Effector CD4-positive, alpha-beta T cell (primary cell): Measurements from ENCODE around the gene SYNPO2.
"Not testable (repeated sequence)": the region's sequence is repeated elsewhere in the genome, so short reads cannot be mapped to it uniquely, and the experiment has no call there.

Source experiments
- DNase-seq: peaks from one replicate; pipeline ENCODE4 v3.0.0-alpha.2; 2020
- total RNA-seq: gene quantifications from one replicate; lab custom pipeline; 2026; lab: John Stamatoyannopoulos, UW

The SYNPO2 gene
- total RNA-seq: 2.4 reads per million, percentile 7 among the genes with 10 or more reads in this experiment

- DNase-seq: no peak
These were observed at the start of gene SYNPO2 for GRCh38 chr4:118888666-118889311. TSS of gene SYNPO2 (plus strand) at chr4:118888854. CDS start at chr4:118889037, 183 bp downstream.

- no peak for DNase-seq
These were observed 49.3 kb upstream of the SYNPO2 start for GRCh38 chr4:118839221-118839927.

DNA sequence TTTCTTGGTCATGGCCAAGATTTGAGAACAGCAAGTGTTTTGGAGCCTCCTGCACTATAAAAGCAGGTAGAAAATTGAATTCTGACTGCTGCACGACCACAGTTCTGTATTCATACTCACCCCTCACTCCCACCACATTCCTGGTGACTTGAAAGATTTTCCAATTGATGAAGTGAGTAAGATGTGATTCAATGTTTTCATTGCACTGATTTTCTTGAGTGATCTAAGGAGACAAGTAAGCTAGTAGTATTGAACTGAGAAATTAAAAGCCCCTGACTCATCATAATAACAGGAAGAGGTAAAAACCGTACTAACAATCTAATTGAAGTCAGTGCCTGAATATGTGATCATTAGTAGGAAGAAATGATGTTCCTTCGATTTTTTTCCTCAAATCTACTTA is 46.6 kb upstream of the SYNPO2 start:
- no peak for DNase-seq

DNA sequence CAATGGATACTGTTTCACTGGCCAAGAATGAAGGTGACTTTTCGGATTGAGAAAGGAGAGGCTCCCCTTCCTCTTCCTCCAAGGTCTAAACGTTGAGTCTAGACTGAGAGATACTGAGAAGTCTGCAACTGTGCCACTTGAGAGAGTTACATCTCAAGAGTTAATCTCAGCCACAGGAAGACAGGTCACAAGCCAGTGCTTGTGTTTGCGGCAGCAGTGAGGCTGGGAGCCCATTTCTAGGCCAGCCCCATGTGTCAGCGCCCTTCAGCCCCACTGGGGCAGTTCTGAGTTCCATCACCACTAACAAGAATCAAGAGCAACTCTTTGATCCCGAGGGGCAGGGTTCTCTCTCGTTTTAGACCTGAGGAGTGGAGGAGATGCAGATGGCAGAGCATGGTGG is 45.4 kb upstream of the SYNPO2 start:
- DNase-seq: no peak

DNA sequence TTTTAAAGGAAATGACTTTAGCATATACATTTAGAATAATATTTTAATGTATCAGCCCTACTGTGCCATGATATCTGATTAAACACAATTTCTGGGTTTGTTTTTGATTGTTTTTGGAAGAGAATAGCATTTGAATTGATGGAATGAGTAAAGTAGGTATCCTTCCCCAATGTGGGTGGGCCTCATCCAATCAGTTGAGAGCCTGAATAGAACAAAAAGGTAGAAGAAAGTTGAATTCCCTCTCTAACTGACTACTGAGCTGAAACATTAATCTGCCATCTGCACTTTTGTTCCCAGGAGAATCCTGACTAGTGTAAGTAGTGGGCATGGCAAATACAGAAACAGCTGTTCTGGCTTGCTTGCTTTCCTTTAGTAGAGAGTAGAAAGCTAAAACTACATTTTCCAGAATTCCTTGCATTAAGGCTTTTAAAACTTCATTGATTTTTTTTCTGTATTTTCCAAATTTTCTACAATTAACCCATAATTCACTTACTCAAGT is 43.1 kb upstream of the SYNPO2 start:
- DNase-seq: no peak

GRCh38 chr4:118846979-118847378 is 41.7 kb upstream of the SYNPO2 start:
- DNase-seq: no peak

- DNase-seq: no peak
These were observed 40.4 kb upstream of the SYNPO2 start for GRCh38 chr4:118848242-118848641.

DNA sequence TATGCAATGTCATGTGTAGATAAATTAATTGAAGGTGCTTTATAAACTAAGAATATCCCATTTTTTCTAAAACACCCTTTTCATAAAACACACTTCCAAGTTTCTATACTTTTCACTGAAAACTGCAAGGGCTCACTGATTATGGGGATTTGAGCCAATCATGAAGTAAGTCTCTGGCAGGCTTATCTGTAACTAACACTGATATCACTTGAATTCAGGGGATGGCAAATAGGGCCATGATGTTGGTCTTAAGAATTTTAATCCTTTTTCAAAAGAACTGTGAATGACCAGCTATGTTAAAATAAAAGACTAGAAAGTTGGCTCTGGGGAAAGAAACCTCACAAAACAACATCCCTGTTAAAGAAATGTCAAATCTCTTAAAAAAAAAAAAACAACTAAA is 39.8 kb upstream of the SYNPO2 start:
- DNase-seq: no peak

DNA sequence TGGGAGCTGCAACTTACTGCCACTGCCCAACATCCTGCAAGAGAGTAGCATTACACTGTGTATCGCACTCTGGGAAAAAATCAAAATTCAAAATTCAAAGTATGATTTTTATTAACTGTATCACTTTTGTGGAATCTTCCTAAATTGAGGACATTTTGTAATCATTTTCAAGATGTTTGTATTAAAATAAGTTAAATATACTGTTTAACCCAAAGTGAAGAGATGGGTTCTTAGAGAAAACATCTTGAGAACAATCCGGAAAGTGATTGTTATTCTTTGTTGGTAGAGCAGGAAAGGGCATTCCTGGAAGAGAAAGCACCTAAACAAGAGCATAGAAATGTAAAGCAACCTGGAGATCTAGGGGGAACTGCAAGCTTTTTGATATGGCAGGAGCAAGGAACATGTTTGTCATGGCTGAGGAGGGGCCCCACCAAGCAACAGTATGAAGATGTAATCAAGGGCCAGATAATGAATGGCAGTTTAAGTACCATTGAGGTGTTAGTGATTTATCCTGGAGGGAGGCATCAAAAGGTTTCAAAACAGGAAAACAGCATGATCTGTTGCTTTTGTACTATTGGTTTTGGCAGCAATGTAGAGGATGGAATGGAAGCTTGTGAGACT is 38.7 kb upstream of the SYNPO2 start:
- DNase-seq: no peak

GRCh38 chr4:118850488-118851173 is 38.0 kb upstream of the SYNPO2 start:
- DNase-seq: peak; percentile 11

GRCh38 chr4:118857760-118858159 is 30.9 kb upstream of the SYNPO2 start:
- no peak for DNase-seq

- DNase-seq: no peak
These were observed 29.9 kb upstream of the SYNPO2 start for GRCh38 chr4:118858779-118859178.

DNA sequence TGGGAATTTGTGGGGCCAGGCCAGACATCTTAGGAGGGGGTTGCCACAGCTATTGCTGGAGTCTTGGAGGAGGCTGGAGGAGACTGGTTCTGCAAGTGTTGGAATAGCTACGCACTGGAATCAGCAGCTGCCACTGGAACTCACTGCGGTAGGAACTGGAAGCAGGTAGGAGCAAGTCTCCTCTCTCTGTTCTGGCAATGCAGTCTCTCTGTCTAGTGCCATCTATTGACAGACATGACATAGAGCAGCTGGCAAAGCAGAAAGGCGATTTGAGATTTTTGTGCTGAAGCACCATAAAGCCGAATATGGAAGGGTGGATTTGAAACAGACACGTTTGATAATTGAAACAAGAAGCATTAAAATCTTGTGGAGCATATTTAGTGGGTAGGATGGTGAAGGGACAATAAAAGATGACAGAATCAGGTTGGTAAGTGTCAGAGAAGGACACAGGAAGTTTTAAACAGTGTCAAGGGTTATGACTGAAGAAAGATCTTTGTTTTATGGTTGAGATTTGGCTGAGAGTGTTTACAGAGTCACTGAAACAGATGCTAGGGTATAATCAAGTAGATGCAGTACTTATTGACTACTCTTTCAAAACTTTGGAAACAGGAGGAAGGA is 23.5 kb upstream of the SYNPO2 start:
- no peak for DNase-seq

GRCh38 chr4:118866442-118866841 is 22.2 kb upstream of the SYNPO2 start:
- DNase-seq: no peak

DNA sequence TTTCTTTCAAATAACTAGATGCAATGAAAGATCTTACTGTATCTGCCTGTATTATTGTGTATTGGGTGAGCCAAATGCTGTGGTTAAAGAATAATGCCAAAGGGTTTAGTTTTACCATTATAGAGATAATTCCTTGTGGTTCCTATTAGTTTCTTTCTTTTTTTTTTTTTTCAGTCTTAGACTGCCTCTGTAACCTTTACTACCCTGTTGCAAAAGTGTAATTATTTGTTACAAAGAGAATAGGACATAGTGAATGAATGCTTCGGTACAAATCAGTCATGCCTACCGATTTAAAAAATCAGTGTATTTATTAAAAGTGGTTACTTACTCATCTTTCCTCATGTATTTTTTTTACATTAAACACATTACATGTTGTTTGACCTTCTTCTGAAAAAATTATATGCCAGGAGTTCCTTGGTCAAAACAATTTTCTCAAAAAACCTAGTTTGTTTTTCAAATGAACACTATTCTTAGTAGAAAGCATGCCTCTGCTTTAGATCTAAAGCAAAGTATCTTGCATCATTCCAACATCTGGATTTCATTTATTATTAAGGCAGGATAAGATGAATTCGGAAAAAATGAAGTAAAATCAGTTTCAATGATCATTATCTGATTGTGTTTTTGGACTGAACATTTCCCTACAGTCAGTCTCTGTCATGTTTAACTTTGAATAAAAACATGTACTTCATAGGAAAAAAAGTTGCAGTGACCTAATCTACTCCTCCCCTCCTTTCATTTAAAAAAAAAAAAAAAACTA is 21.2 kb upstream of the SYNPO2 start:
- no peak for DNase-seq

GRCh38 chr4:118869808-118870342 is 18.8 kb upstream of the SYNPO2 start:
- DNase-seq: no peak

- no peak for DNase-seq
These were observed 16.5 kb upstream of the SYNPO2 start for GRCh38 chr4:118872181-118872580.

- DNase-seq: no peak
These were observed 10.9 kb upstream of the SYNPO2 start for GRCh38 chr4:118877797-118878196.

DNA sequence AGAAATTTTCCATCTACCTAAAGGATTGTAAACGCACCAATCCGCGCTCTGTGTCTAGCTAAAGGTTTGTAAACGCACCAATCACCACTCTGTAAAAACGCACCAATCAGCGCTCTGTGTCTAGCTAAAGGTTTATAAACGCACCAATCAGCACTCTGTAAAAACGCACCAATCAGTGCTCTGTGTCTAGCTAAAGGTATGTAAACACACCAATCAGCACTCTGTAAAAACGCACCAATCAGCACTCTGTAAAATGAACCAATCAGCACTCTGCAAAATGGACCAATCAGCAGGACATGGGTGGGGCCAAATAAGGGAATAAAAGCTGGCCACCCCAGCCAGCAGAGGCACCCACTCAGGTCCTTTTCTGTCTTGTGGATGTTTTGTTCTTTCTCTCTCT is 10.1 kb upstream of the SYNPO2 start:
- DNase-seq: not testable (repeated sequence)

DNA sequence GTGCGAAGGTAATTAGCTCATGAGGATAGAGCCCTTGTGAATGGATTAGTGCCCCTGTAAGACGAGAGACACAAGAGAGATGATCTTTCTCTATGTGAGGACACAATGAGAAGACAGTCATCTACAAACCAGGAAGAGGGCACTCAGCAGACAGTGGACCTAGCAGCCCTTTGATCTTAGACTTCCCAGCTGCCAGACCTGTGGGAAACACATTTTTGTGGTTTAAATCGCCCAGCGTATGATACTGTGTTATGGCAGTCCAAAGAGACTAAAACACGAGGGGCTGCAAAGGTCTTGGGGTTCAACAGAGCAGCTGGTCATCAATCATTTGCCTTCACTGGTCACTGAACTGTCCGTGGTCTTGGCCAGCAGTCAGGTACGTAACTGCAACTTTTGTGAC is 9.2 kb upstream of the SYNPO2 start:
- DNase-seq: no peak

DNA sequence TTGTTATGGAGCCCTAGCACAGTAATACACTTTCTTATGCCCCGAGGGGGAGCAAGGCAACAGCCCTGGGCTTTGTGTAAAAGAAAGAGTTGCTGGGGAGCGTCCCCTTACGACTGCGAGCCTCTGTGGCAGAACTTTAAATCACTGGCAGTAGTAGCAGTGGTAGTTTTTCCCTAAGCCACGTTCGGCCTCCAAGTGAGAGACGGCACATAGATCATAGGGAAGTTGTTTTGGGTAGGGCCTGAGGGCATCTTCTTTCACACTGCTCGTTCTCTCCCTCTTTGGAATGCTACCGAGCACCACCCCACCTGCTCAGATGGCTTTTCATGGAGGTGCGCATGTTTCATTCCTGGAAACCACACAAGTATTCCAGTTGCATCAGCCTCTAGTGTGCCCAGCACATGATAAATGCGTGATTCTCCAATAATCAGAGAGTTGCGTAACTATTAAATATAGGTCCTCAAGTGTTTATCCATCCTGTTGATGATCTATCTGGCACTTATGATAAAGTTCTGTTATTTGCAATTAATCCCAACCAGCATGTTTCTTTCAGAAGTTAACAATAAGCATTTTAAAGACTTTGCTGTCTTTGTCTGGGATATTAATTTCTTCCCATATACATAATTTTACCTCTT is 7.0 kb upstream of the SYNPO2 start:
- no peak for DNase-seq
